MM.1S (cell line): ENCODE data around the gene NTRK2.

ENCODE experiments used
- DNase-seq: peaks from one replicate; pipeline ENCODE4 v3.0.0-alpha.2; 2015
- H2AFZ ChIP-seq: fragments of 300-600 bp; sonication (generic); 2 replicates; pipeline ENCODE4 v1.6.0; 2016; ENCODE audit warnings: antibody characterized with exemption, low read length
- H3F3A ChIP-seq: fragments of 300-600 bp; sonication (generic); 2 replicates; pipeline ENCODE4 v1.6.1; 2016; ENCODE audit warnings: mild to moderate bottlenecking, antibody characterized with exemption, low read length, moderate library complexity, mixed read lengths; ENCODE audit not compliant: insufficient read depth
- H3K27ac ChIP-seq: fragments of 300-600 bp; sonication (generic); 2 replicates; pipeline ENCODE4 v1.5.1; 2016; ENCODE audit warnings: mild to moderate bottlenecking, low read length
- H3K27me3 ChIP-seq: fragments of 300-600 bp; sonication (generic); replicated peaks from 2 replicates; pipeline ENCODE4 v1.6.0; 2016; ENCODE audit warnings: low read length; ENCODE audit not compliant: insufficient read depth
- H3K36me3 ChIP-seq: fragments of 300-600 bp; sonication (generic); replicated peaks from 2 replicates; pipeline ENCODE4 v1.6.1; 2016; ENCODE audit warnings: mild to moderate bottlenecking, low read length, mixed read lengths; ENCODE audit not compliant: insufficient read depth
- H3K4me1 ChIP-seq: fragments of 300-600 bp; sonication (generic); 2 replicates; pipeline ENCODE4 v1.6.1; 2016; ENCODE audit warnings: low read length, mixed read lengths
- H3K4me2 ChIP-seq: fragments of 300-600 bp; sonication (generic); 2 replicates; pipeline ENCODE4 v1.6.0; 2016; ENCODE audit warnings: low read depth, low read length
- H3K4me3 ChIP-seq: fragments of 300-600 bp; sonication (generic); 2 replicates; pipeline ENCODE4 v1.5.1; 2016; ENCODE audit warnings: low read length, mixed read lengths
- H3K79me2 ChIP-seq: fragments of 300-600 bp; sonication (generic); 2 replicates; pipeline ENCODE4 v1.6.1; 2016; ENCODE audit warnings: mixed run types, low read length, mixed read lengths
- H3K9ac ChIP-seq: fragments of 300-600 bp; sonication (generic); 2 replicates; pipeline ENCODE4 v1.6.1; 2016; ENCODE audit warnings: low read length, mixed read lengths
- H3K9me2 ChIP-seq: fragments of 300-600 bp; sonication (generic); replicated peaks from 2 replicates; pipeline ENCODE4 v1.6.1; 2016; ENCODE audit warnings: mild to moderate bottlenecking, low read length, mixed read lengths; ENCODE audit not compliant: insufficient read depth
- H3K9me3 ChIP-seq: fragments of 300-600 bp; sonication (generic); replicated peaks from 2 replicates; pipeline ENCODE4 v1.6.1; 2016; ENCODE audit warnings: mild to moderate bottlenecking, low read length, mixed read lengths; ENCODE audit not compliant: insufficient read depth
- H4K20me1 ChIP-seq: fragments of 300-600 bp; sonication (generic); 2 replicates; pipeline ENCODE4 v1.6.1; 2016; ENCODE audit warnings: mild to moderate bottlenecking, low read length, moderate library complexity, mixed read lengths; ENCODE audit not compliant: insufficient read depth
- CTCF ChIP-seq: fragments of 300-600 bp; sonication (generic); IDR thresholded peaks from 2 replicates; pipeline ENCODE4 v1.5.1; 2016; ENCODE audit warnings: antibody characterized with exemption, low read length, mixed read lengths
- EZH2 ChIP-seq: fragments of 300-600 bp; sonication (generic); optimal IDR thresholded peaks from 2 replicates; pipeline ENCODE3; 2017; ENCODE audit warnings: low read depth, mild to moderate bottlenecking, antibody characterized with exemption, low read length, mixed read lengths
- EZH2phosphoT487 ChIP-seq: fragments of 300-600 bp; sonication (generic); IDR thresholded peaks from 2 replicates; pipeline ENCODE4 v1.6.1; 2018; ENCODE audit warnings: antibody characterized with exemption, low read length

Gene NTRK2

DNA sequence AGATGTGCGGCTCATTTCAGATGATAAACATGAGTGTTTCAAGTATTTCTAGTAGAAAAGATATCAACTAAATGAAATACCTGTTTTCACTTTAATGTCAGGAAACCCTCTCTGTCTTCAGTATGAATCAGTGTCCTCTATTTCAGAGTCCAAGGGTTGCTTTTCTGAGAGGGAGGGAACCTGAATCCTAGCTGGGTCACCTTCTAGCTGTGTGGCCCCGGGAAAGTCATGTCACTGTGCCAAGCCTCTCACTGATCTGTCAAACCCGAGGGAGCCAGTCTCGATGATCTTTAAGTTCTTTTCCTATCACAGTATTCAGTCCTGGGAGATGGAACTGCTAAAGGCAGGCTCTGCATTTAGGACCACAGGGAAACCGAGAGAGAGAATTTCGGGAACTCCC lies 258.9 kb downstream of the NTRK2 start:
- no peak for TF ChIP-seq EZH2phosphoT487
- no peak for TF ChIP-seq CTCF
- TF ChIP-seq EZH2 = no peak

DNA sequence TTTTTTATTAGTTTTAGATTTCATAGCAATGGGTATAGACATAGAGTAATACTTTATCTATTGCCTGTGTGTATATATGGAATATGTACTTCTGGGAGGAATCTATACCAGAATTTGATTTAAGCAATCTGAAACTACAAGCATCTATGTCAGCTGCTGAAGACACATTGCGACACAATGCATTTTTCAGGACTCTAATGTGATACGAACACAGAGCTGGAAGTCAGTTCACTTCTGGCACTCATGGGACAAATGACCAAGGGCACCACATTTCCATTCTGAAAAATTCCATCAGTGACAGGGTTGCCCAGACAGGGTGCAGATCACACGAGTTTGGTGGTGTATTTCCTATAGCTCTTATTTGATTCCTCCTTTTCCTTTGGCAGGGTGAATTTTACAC lies 259.5 kb downstream of the NTRK2 start:
- Histone ChIP-seq H3K79me2 (no peaks in the 10 kb centered on the region), H3K9me3 (no peaks in the 10 kb centered on the region), H3K9ac (no peak overlapping the region), H3K27me3 (no peaks in the 10 kb centered on the region), H3K4me2 (no peak overlapping the region), H2AFZ (no peak overlapping the region), H3K9me2 (no peaks in the 10 kb centered on the region), H3K4me3 (no peak overlapping the region), H3K4me1 (no peaks in the 10 kb centered on the region), H4K20me1 (no peaks in the 10 kb centered on the region), H3K36me3 (no peaks in the 10 kb centered on the region), H3K27ac (no peak overlapping the region), H3F3A (no peaks in the 10 kb centered on the region)
- no peak for TF ChIP-seq CTCF
- TF ChIP-seq EZH2 = no peak
- TF ChIP-seq EZH2phosphoT487 = no peak
- no peak for DNase-seq

More for the DNA sequence above, 258.9 kb downstream of the NTRK2 start:
- no peak for DNase-seq
- H3K36me3 ChIP-seq = no peaks in the 10 kb centered on the region
- no peaks in the 10 kb centered on the region for H3K9me3 ChIP-seq
- no peaks in the 10 kb centered on the region for H4K20me1 ChIP-seq
- no peaks in the 10 kb centered on the region for H3F3A ChIP-seq
- H3K27ac ChIP-seq = no peak overlapping the region
- no peak overlapping the region for H3K4me3 ChIP-seq
- no peaks in the 10 kb centered on the region for H3K9me2 ChIP-seq
- no peaks in the 10 kb centered on the region for H3K27me3 ChIP-seq
- no peak overlapping the region for H3K4me2 ChIP-seq
- no peak overlapping the region for H3K9ac ChIP-seq
- H3K4me1 ChIP-seq = no peaks in the 10 kb centered on the region
- no peak overlapping the region for H2AFZ ChIP-seq
- H3K79me2 ChIP-seq = no peaks in the 10 kb centered on the region

GRCh38 chr9:84932915-84933527 lies 263.5 kb downstream of the NTRK2 start:
- TF ChIP-seq CTCF (no peak), EZH2phosphoT487 (no peak), EZH2 (no peak)
- Histone ChIP-seq H3K27me3 (no peaks in the 10 kb centered on the region), H3K9ac (no peak overlapping the region), H3K4me2 (no peak overlapping the region), H2AFZ (no peak overlapping the region), H3K27ac (no peak overlapping the region), H3K36me3 (no peaks in the 10 kb centered on the region), H3F3A (no peaks in the 10 kb centered on the region), H3K9me2 (no peaks in the 10 kb centered on the region), H4K20me1 (no peaks in the 10 kb centered on the region), H3K9me3 (no peaks in the 10 kb centered on the region), H3K4me1 (no peaks in the 10 kb centered on the region), H3K79me2 (no peaks in the 10 kb centered on the region), H3K4me3 (no peak overlapping the region)
- no peak for DNase-seq
